Measurements from ENCODE around the gene P2RY8.

- TF ChIP-seq EZH2 (optimal IDR thresholded peaks at IDR 0.05; ENCODE audit: low read depth, low read length) (no peak), EZH2phosphoT487 (IDR thresholded peaks at IDR 0.05; ENCODE audit: low read length) (no peak)
Observed at GRCh38 chrX:1435241-1435895, 101.6 kb downstream of the P2RY8 start.

Measured in MM.1S (cell line).